ENCODE measurements around the gene ADCY1. TPM values are rescaled to one million over a fixed set of nuclear protein-coding genes. Genes with fewer than 3 reads are reported as not detected.
A peak's percentile ranks its signal among the peaks of the same experiment; 100 is the strongest.

ADCY1 gene
- total RNA-seq, 8 experiments from 2014 or later = 0.56 to 22.4 (median 12.1) TPM

DNA sequence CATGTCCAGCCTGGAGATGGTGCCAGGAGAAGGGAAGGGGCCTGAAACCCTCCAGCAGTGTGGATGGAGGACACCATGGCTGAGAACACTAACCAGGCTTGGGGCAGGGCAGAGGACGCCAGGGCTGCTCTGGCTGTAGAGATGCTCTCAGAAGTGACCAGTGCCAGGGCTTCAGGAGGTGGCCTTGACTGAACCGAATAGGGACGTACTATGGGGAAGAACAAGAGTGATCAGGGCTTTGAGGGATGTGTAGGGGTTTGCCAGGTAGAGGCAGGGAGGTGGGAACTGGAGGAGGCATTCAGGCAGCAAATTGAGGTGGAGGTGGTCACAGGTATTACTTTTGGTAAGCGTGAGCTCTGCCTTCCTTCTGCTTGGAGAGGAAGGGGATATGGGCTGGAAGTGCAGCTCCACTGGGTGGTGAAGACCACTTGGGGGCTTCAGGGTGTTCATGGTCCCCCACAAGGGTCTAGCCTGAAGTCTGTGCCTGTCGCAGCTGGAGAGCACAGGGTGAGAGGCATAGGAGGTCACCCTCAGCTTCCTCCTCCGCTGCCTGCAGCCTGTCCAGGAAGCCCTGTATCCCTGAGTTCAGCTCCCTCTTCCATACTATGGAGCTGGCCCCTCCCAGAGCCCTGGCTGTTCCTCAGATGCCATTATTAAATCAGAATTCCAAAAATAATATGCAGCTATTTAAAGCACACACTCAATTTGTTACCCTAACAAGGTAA, 27.8 kb downstream of the ADCY1 start:
- in situ Hi-C loops (cut with MboI; ENCODE audit: low pct_unique_long_range_greater_than_20kb in 2 of 9, low sequenced_read_pairs in 9 of 9, unreplicated experiment in 9 of 9) = no loop called here
- no peak for ATAC-seq (replicated peaks in 6 of 8)
- WGBS, 10 experiments = 36 to 100% (median 95%) methylated on average over 1 to 6 of the region's 6 CpGs; no CpG with 5 or more reads in 4 of the 10 experiments
- Histone ChIP-seq H3K4me3 (no peak overlapping the region), H3K4me1 (replicated peaks in 1 of 2) (no peaks in the 10 kb centered on the region), H3K27ac (no peak overlapping the region)

DNA sequence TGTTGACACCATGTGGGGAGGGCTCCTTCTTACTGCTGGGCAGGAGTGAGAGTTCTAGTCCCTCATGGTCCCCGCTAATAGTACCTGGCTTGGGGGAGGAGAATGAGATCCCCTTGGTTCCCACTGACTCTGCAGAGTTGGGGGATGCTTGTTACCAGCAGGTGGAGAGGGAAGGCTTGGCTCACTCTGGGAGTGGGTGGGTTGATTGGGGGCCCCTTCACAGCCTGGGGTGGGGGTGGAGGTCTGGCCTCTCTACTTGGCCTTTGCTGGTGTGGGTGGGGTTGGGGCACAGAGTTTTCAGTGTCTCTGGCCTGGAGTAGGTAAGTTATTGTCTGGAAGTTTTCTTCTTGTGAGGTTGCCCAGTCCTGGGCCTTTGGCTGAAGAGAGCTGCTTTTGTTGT, 31.9 kb downstream of the ADCY1 start:
- in situ Hi-C loops (cut with MboI; ENCODE audit: low pct_unique_long_range_greater_than_20kb in 2 of 9, low sequenced_read_pairs in 9 of 9, unreplicated experiment in 9 of 9) = no loop called here
- H3K4me1 ChIP-seq (replicated peaks in 1 of 2) = no peaks in the 10 kb centered on the region
- no peak overlapping the region for H3K27ac ChIP-seq
- H3K4me3 ChIP-seq = no peak overlapping the region
- 50% methylated on average over 1 of the region's 1 CpG; no CpG with 5 or more reads in 9 of the 10 experiments for WGBS, 10 experiments
- no peak for ATAC-seq (replicated peaks in 6 of 8)

- H3K4me1 ChIP-seq (replicated peaks in 1 of 2) = no peaks in the 10 kb centered on the region
- in situ Hi-C loops (cut with MboI; ENCODE audit: low pct_unique_long_range_greater_than_20kb in 2 of 9, low sequenced_read_pairs in 9 of 9, unreplicated experiment in 9 of 9) = no loop called here
- ATAC-seq (replicated peaks in 6 of 8) = no peak
- no peak overlapping the region for H3K27ac ChIP-seq
- 44 to 95% (median 85%) methylated on average over 1 to 6 of the region's 7 CpGs; no CpG with 5 or more reads in 1 of the 10 experiments for WGBS, 10 experiments
- no peak overlapping the region for H3K4me3 ChIP-seq
These were observed 32.8 kb downstream of the ADCY1 start for GRCh38 chr7:45606931-45607330.

DNA sequence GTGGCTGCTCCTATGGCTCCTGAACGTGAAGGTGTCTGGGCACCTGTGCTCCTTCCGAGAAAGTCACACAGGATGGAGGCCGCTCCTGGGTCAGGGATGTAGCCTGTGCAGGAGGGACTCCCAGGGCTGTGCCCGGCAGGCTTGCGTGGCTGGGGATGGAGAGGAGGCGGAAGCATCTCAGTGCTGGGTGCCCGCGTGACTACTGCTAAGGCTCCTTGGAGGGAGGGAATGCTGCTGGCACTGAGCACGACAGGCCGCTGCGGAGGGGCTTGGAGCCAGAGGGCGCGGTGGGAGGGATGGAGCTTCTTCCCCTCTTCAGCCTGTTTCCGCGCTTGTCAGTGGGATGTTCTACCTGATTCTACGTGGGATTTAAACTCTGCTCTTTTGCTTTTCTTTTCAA, 35.0 kb downstream of the ADCY1 start:
- ATAC-seq (replicated peaks in 6 of 8) = no peak
- Histone ChIP-seq H3K4me1 (replicated peaks in 1 of 2) (no peaks in the 10 kb centered on the region), H3K4me3 (no peak overlapping the region), H3K27ac (no peak overlapping the region)
- in situ Hi-C loops (cut with MboI; ENCODE audit: low pct_unique_long_range_greater_than_20kb in 2 of 9, low sequenced_read_pairs in 9 of 9, unreplicated experiment in 9 of 9) = no loop called here
- WGBS, 10 experiments = 60 to 100% (median 98%) methylated on average over 1 to 10 of the region's 16 CpGs; no CpG with 5 or more reads in 4 of the 10 experiments

GRCh38 chr7:45610019-45610418, 35.9 kb downstream of the ADCY1 start:
- no peak overlapping the region for H3K27ac ChIP-seq
- WGBS, 10 experiments = 80% methylated on average over 1 of the region's 10 CpGs; no CpG with 5 or more reads in 9 of the 10 experiments
- H3K4me1 ChIP-seq (replicated peaks in 1 of 2) = no peaks in the 10 kb centered on the region
- no peak overlapping the region for H3K4me3 ChIP-seq
- in situ Hi-C loops (cut with MboI; ENCODE audit: low pct_unique_long_range_greater_than_20kb in 2 of 9, low sequenced_read_pairs in 9 of 9, unreplicated experiment in 9 of 9) = no loop called here
- ATAC-seq (replicated peaks in 6 of 8) = no peak

DNA sequence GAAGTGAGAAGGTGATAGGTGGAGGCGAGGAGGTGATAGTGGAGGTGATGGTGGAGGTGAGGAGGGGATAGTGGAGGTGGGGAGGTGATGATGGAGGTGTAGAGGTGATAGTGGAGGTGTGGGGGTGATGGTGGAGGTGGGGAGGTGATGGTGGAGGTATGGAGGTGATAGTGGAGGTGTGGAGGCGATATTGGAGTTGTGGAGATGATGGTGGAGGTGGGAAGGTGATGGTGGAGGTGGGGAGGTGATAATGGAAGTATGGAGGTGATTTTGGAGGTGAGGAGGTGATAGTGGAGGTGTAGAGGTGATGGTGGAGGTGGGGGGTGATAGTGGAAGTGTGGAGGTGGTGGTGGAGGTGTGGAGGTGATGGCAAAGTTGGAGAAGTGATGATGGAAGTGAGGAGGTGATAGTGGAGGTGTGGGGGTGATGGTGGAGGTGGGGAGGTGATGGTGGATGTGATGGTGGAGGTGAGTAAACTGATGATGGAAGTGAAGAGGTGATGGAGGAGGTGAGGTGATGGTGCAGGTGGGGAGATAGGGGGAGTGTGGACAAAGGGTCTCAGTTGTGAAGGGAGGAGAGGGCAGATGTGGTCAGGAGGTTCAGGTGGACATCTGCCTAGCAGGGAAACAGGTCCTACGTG, 36.6 kb downstream of the ADCY1 start:
- Histone ChIP-seq H3K4me1 (replicated peaks in 1 of 2) (no peaks in the 10 kb centered on the region), H3K4me3 (no peak overlapping the region), H3K27ac (no peak overlapping the region)
- WGBS, 10 experiments = 29 to 86% (median 67%) methylated on average over 1 to 2 of the region's 3 CpGs; no CpG with 5 or more reads in 5 of the 10 experiments
- ATAC-seq (replicated peaks in 6 of 8) = no peak
- in situ Hi-C loops (cut with MboI; ENCODE audit: low pct_unique_long_range_greater_than_20kb in 2 of 9, low sequenced_read_pairs in 9 of 9, unreplicated experiment in 9 of 9) = no loop called here

- ATAC-seq (replicated peaks in 6 of 8) = no peak
- WGBS, 10 experiments = 10 to 82% (median 50%) methylated on average over 1 to 3 of the region's 3 CpGs; no CpG with 5 or more reads in 6 of the 10 experiments
- in situ Hi-C loops (cut with MboI; ENCODE audit: low pct_unique_long_range_greater_than_20kb in 2 of 9, low sequenced_read_pairs in 9 of 9, unreplicated experiment in 9 of 9) = no loop called here
These were observed 43.0 kb downstream of the ADCY1 start for GRCh38 chr7:45617166-45617565.

DNA sequence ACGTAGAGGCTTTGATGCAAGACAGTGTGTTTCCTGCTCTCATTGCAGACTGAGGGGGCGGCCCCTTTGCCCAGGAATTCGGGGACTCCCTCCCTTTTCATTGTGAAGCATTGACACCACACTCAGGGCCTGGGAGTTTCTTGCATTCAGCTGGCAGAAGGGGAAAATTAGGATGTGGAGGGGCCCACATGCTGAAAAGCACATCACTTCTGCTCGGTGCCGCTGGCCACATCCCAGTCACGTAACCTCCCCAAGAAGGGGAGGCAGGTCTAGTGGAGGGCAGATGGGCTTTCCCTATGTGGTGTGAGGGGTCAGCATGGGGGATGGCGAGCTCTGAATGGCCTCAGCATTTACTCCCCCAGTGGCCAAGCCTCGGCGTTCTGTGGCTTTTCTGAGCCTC, 47.9 kb downstream of the ADCY1 start:
- Histone ChIP-seq H3K27ac (no peak overlapping the region), H3K4me3 (no peak overlapping the region), H3K4me1 (replicated peaks in 1 of 2) (no peaks in the 10 kb centered on the region)
- in situ Hi-C loops (cut with MboI; ENCODE audit: low pct_unique_long_range_greater_than_20kb in 2 of 9, low sequenced_read_pairs in 9 of 9, unreplicated experiment in 9 of 9) = no loop called here
- ATAC-seq (replicated peaks in 6 of 8) = no peak
- WGBS, 10 experiments = 34 to 87% (median 71%) methylated on average over 3 to 6 of the region's 9 CpGs; no CpG with 5 or more reads in 3 of the 10 experiments

More at GRCh38 chr7:45617166-45617565, 43.0 kb downstream of the ADCY1 start:
- Histone ChIP-seq H3K4me1 (replicated peaks in 1 of 2) (no peaks in the 10 kb centered on the region), H3K4me3 (no peak overlapping the region), H3K27ac (no peak overlapping the region)

- H3K27ac ChIP-seq = no peak overlapping the region
- H3K4me1 ChIP-seq (replicated peaks in 1 of 2) = no peaks in the 10 kb centered on the region
- in situ Hi-C loops (cut with MboI; ENCODE audit: low pct_unique_long_range_greater_than_20kb in 2 of 9, low sequenced_read_pairs in 9 of 9, unreplicated experiment in 9 of 9) = no loop called here
- no peak for ATAC-seq (replicated peaks in 6 of 8)
- WGBS, 10 experiments = 38 to 100% (median 80%) methylated on average over 1 to 5 of the region's 7 CpGs; no CpG with 5 or more reads in 5 of the 10 experiments
- no peak overlapping the region for H3K4me3 ChIP-seq
These were observed 49.0 kb downstream of the ADCY1 start for GRCh38 chr7:45623157-45623556.

DNA sequence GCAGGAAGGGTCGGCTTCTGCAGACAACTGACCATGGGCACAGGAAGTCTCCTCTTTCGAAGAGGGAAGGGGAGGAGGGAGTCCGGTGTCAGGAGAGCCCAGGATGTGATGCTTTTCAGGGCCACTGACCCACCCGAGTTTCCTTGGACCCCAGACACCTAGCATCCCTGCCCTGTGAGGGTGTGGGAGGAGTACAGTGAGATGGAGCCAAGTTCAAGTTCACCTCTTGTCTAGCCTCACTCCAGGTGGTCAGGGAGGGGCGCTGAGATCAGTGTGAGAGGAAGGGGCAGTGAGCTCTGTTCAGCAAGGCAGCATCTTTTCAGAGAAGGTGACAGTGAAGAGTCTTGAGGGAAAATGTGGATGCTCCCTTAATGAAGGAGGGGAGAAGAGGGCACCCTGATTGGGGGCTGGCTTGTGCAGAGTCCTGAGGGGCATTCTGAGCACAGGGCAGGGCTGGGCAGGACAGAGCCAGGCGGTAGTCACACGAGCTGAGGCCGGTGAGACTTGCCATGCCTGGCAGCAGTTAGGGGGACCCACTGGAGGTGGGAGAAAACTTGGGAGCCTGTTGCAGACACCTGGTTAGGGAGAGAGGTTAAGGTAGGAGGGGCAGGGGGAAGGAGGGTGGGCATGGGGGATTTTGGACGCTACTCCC, 49.7 kb downstream of the ADCY1 start:
- ATAC-seq (replicated peaks in 6 of 8) = no peak
- no peak overlapping the region for H3K4me3 ChIP-seq
- no peak overlapping the region for H3K27ac ChIP-seq
- in situ Hi-C loops (cut with MboI; ENCODE audit: low pct_unique_long_range_greater_than_20kb in 2 of 9, low sequenced_read_pairs in 9 of 9, unreplicated experiment in 9 of 9) = no loop called here
- no peaks in the 10 kb centered on the region for H3K4me1 ChIP-seq (replicated peaks in 1 of 2)
- WGBS, 10 experiments = 29 to 80% (median 66%) methylated on average over 1 to 5 of the region's 9 CpGs; no CpG with 5 or more reads in 5 of the 10 experiments

DNA sequence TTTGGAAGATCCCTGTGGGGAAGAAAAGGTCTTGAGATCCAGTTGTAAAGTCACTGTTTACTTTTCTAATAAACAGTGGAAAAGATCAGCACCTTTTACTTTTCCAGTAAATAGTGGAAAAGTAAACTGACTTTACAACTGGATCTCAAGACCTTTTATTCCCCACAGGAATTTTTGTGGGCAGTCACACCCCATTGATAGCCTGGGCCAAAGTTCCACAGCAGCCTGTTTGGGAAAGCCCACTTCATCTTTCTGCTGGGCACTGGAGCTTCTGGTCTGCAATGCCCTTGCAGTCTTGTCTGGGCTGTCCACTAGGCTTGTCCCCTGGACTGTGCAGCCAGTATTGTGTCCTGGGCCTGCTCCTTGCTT, 50.2 kb downstream of the ADCY1 start:
- ATAC-seq (replicated peaks in 6 of 8) = no peak
- no peak overlapping the region for H3K4me3 ChIP-seq
- in situ Hi-C loops (cut with MboI; ENCODE audit: low pct_unique_long_range_greater_than_20kb in 2 of 9, low sequenced_read_pairs in 9 of 9, unreplicated experiment in 9 of 9) = no loop called here
- H3K4me1 ChIP-seq (replicated peaks in 1 of 2) = no peaks in the 10 kb centered on the region
- no peak overlapping the region for H3K27ac ChIP-seq

GRCh38 chr7:45625067-45625466, 50.9 kb downstream of the ADCY1 start:
- H3K27ac ChIP-seq = no peak overlapping the region

DNA sequence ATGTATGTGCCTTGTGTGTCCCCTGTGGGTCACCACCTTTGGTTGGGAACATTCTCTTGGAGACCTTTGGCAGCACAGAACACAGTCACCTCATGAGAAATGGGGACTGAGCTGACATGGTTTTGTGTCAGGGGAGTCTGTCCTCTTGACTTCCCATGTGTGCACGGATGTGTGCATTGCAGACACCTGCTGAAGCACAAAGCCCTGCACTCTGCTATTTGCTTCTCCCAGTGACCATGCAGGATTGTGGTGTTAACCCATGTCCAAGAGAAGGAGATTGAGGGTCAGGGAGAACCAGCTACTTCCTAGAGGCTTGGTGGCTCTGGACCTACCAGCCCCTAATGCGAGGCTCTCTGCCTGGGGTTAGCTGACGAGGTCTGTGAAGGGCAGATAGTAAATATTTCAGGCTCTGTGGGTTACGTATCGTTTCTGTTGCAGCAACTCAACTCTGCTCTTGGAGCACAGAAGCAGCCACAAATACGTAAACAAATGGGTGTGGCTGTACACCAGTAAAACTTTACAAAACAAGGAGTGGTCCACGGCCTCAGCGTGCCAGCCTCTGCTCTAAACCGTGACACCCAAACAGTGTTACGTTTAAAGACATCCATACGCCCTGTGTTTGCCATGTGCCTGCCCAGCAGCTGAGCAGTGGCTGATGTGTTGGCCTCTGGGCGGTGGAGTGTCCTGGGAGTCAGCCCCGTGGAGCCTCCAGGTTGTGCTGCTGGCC, 51.7 kb downstream of the ADCY1 start:
- in situ Hi-C loops (cut with MboI; ENCODE audit: low pct_unique_long_range_greater_than_20kb in 2 of 9, low sequenced_read_pairs in 9 of 9, unreplicated experiment in 9 of 9) = no loop called here
- Histone ChIP-seq H3K4me1 (replicated peaks in 1 of 2) (no peaks in the 10 kb centered on the region), H3K27ac (no peak overlapping the region), H3K4me3 (no peak overlapping the region)
- peak in 3 of 8 experiments; percentile 72 to 98 (median 94) for ATAC-seq (replicated peaks in 6 of 8)
- WGBS, 10 experiments = 10 to 100% (median 78%) methylated on average over 1 to 8 of the region's 13 CpGs; no CpG with 5 or more reads in 2 of the 10 experiments

More at GRCh38 chr7:45625067-45625466, 50.9 kb downstream of the ADCY1 start:
- 20 to 100% (median 89%) methylated on average over 1 to 6 of the region's 7 CpGs; no CpG with 5 or more reads in 4 of the 10 experiments for WGBS, 10 experiments
- Histone ChIP-seq H3K4me3 (no peak overlapping the region), H3K4me1 (replicated peaks in 1 of 2) (no peaks in the 10 kb centered on the region)
- peak in 1 of 8 experiments; percentile 16 for ATAC-seq (replicated peaks in 6 of 8)
- in situ Hi-C loops (cut with MboI; ENCODE audit: low pct_unique_long_range_greater_than_20kb in 2 of 9, low sequenced_read_pairs in 9 of 9, unreplicated experiment in 9 of 9) = no loop called here

Data from motor neuron (in vitro differentiated cells).